Loucy (cell line): ENCODE results near the gene TMEM200B.

ENCODE experiments used
- H2AFZ ChIP-seq: fragments of 200-600 bp; sonication (generic); 2 replicates; pipeline ENCODE4 v1.6.0; 2016; ENCODE audit warnings: antibody characterized with exemption, mild to moderate bottlenecking, low read length, moderate library complexity
- H3F3A ChIP-seq: fragments of 200-600 bp; 2 replicates; pipeline ENCODE4 v1.6.0; 2016; ENCODE audit warnings: antibody characterized with exemption, low read depth, mild to moderate bottlenecking
- H3K27me3 ChIP-seq: fragments of 200-600 bp; sonication (generic); 2 replicates; pipeline ENCODE4 v1.6.1; 2014; ENCODE audit warnings: low read length, mild to moderate bottlenecking; ENCODE audit not compliant: insufficient read depth, poor library complexity, severe bottlenecking
- H3K36me3 ChIP-seq: fragments of 200-600 bp; sonication (generic); 2 replicates; pipeline ENCODE4 v1.6.1; 2016; ENCODE audit warnings: low read length; ENCODE audit not compliant: insufficient read depth
- H3K4me1 ChIP-seq: fragments of 200-600 bp; sonication (generic); 2 replicates; pipeline ENCODE4 v1.5.1; 2014; ENCODE audit warnings: low read length, mild to moderate bottlenecking; ENCODE audit not compliant: insufficient read depth, poor library complexity, severe bottlenecking
- H3K4me2 ChIP-seq: fragments of 200-600 bp; sonication (generic); 2 replicates; pipeline ENCODE4 v1.6.0; 2014; ENCODE audit warnings: antibody characterized with exemption, low read length, low read depth, mild to moderate bottlenecking; ENCODE audit not compliant: poor library complexity, severe bottlenecking
- H3K4me3 ChIP-seq: fragments of 200-600 bp; sonication (generic); 2 replicates; pipeline ENCODE4 v1.5.1; 2014; ENCODE audit warnings: low read length, mild to moderate bottlenecking, mixed read lengths; ENCODE audit not compliant: poor library complexity, severe bottlenecking
- H3K79me2 ChIP-seq: fragments of 200-600 bp; sonication (generic); 2 replicates; pipeline ENCODE4 v1.6.1; 2014; ENCODE audit warnings: low read length; ENCODE audit not compliant: insufficient read depth
- H3K9ac ChIP-seq: fragments of 200-600 bp; sonication (generic); 2 replicates; pipeline ENCODE4 v1.6.0; 2014; ENCODE audit warnings: mild to moderate bottlenecking, low read depth, low read length, moderate library complexity; ENCODE audit not compliant: poor library complexity, severe bottlenecking
- H3K9me2 ChIP-seq: fragments of 200-600 bp; sonication (generic); replicated peaks from 2 replicates; pipeline ENCODE4 v1.6.1; 2016; ENCODE audit warnings: low read depth, low read length, mixed read lengths
- H3K9me3 ChIP-seq: fragments of 200-600 bp; sonication (generic); 2 replicates; pipeline ENCODE4 v1.6.1; 2014; ENCODE audit warnings: mild to moderate bottlenecking, antibody characterized with exemption, low read length, low read depth; ENCODE audit not compliant: insufficient read depth
- H4K20me1 ChIP-seq: fragments of 200-600 bp; sonication (generic); 2 replicates; pipeline ENCODE4 v1.6.0; 2014; ENCODE audit warnings: antibody characterized with exemption, low read length, mild to moderate bottlenecking; ENCODE audit not compliant: insufficient read depth, poor library complexity, severe bottlenecking
- EZH2phosphoT487 ChIP-seq: fragments of 200-600 bp; IDR thresholded peaks from 2 replicates; pipeline ENCODE4 v1.6.1; 2018; ENCODE audit warnings: antibody characterized with exemption, mild to moderate bottlenecking, moderate library complexity, borderline replicate concordance
- TF ChIP-seq, protein P1 (sequence below): fragments of 200-600 bp; sonication (generic); conservative IDR thresholded peaks from 2 replicates; pipeline ENCODE4 v1.5.1; 2014; ENCODE audit warnings: mild to moderate bottlenecking, antibody characterized with exemption, low read length

The TMEM200B gene

DNA sequence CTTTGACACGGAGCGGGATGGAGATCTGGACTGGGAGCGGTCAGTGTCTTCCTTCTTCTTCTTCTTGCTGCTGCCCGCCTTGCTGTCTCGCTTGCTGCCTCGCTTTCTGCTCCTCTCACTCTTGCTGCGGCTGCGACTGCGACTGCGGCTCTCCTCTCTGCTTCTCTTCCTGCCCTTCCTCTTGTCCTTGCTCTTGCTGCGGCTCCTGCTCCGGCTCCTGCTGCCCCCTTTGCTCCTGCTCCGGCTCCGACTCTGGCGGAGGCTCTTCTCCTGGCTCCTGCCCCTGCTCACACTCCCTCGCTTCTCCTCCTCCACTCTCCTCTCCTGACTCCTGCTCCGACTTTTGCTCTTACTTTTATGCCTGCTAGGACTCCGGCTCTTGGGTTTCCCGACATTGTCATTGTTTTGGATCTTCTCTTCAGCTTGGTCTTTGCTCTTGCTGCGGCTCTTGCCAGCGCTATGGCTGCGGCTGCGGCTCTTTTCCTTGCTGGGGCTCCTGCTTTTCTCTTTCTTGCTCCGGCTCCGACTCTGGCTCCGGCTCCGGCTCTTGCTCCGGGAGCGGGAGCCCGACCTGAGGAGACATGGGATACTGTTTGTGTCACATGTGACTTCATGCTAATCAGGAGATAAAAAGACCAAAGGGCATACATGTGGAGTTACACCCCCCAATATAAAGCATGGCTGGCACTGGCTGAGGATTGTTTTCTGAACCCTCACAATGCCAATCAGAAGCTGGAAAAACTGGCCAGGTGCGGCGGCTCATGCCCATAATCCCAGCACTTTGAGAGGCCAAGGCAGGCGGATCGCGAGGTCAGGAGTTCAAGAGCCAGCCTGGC lies 25.2 kb upstream of the TMEM200B start:
- Histone ChIP-seq H3K27me3 (no peaks in the 10 kb centered on the region), H3K9me3 (no peaks in the 10 kb centered on the region), H3K36me3 (peaks cover 80% of the 10 kb centered on the region), H4K20me1 (peaks cover 5% of the 10 kb centered on the region), H3K9me2 (no peaks in the 10 kb centered on the region), H3K4me3 (no peak overlapping the region), H3K79me2 (0 out of 2 replicates have a peak, but pooled peaks cover 4% of the 10 kb centered on the region), H3F3A (0 out of 2 replicates have a peak, but pooled peaks cover 3% of the 10 kb centered on the region), H3K4me1 (no peaks in the 10 kb centered on the region), H3K4me2 (no peak overlapping the region), H3K9ac (no peak overlapping the region), H2AFZ (no peak overlapping the region)
- no peak for TF ChIP-seq EZH2phosphoT487
- TF ChIP-seq, protein P1, sequence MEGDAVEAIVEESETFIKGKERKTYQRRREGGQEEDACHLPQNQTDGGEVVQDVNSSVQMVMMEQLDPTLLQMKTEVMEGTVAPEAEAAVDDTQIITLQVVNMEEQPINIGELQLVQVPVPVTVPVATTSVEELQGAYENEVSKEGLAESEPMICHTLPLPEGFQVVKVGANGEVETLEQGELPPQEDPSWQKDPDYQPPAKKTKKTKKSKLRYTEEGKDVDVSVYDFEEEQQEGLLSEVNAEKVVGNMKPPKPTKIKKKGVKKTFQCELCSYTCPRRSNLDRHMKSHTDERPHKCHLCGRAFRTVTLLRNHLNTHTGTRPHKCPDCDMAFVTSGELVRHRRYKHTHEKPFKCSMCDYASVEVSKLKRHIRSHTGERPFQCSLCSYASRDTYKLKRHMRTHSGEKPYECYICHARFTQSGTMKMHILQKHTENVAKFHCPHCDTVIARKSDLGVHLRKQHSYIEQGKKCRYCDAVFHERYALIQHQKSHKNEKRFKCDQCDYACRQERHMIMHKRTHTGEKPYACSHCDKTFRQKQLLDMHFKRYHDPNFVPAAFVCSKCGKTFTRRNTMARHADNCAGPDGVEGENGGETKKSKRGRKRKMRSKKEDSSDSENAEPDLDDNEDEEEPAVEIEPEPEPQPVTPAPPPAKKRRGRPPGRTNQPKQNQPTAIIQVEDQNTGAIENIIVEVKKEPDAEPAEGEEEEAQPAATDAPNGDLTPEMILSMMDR = no peak

DNA sequence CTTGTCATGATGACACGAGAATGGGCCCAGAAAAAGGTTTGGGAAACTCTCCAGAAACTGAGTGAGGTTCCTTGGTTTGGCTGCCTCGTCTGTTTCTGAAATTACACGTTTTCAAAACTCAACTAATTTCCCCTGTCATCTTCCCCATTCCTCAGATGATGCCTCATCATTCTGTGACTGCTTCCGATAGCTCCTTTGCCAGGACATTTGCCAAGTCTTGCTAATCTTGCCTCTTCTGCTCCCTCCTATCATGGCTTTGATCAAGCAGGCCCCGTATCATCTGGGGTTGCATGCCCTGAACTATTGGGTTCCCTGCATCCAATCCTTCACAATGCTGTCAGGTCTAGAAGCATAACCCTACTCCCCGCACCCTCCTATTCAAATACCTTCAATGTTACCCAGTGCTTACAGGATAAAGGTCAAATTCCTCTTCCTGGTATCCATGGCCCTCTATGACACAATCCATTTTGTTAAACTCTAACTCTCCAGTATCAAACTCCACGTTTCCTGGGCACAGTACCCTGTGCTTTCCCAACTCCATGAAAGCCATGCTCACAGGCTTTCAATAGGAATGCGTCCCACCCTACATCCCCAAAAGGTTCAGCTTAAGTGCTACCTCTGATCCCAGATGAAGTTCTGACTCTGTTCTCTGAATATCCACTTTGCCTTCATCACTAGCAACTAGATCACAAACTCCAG lies 22.2 kb upstream of the TMEM200B start:
- no peak overlapping the region for H3K9ac ChIP-seq
- TF ChIP-seq EZH2phosphoT487 = no peak
- TF ChIP-seq, protein P1 = no peak
- no peaks in the 10 kb centered on the region for H3K9me3 ChIP-seq
- H2AFZ ChIP-seq = no peak overlapping the region
- no peaks in the 10 kb centered on the region for H3K4me1 ChIP-seq
- peaks cover 4% of the 10 kb centered on the region for H4K20me1 ChIP-seq
- no peak overlapping the region for H3K4me2 ChIP-seq
- 0 out of 2 replicates have a peak, but pooled peaks cover 3% of the 10 kb centered on the region for H3F3A ChIP-seq
- H3K9me2 ChIP-seq = no peaks in the 10 kb centered on the region
- no peak overlapping the region for H3K4me3 ChIP-seq
- H3K79me2 ChIP-seq = no peaks in the 10 kb centered on the region
- peaks cover 52% of the 10 kb centered on the region for H3K36me3 ChIP-seq
- H3K27me3 ChIP-seq = no peaks in the 10 kb centered on the region

DNA sequence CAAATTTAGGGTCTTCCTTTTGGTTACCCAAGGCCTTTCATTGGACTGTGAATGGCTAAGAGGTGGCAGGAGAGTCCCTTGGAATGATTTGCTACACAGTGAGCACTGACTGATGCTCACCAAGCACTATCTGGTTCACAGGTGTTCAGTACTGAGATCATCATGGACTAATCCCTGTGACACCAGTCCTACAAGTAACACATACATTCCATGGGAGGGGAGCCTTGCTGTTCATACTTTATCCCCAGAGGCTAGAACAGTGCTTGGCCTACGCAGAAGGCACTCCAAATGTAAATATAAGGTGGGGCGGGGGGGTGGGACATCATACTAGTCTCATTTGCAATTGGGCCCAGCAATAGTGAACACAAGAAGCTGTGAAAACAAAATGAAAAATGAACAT lies 20.5 kb upstream of the TMEM200B start:
- Histone ChIP-seq H3K4me1 (no peaks in the 10 kb centered on the region), H2AFZ (no peak overlapping the region), H3K79me2 (no peaks in the 10 kb centered on the region), H3K27me3 (no peaks in the 10 kb centered on the region), H3K36me3 (peaks cover 35% of the 10 kb centered on the region), H3K4me3 (no peak overlapping the region), H4K20me1 (no peaks in the 10 kb centered on the region), H3K4me2 (no peak overlapping the region), H3K9me2 (no peaks in the 10 kb centered on the region), H3F3A (0 out of 2 replicates have a peak, but pooled peaks cover 3% of the 10 kb centered on the region), H3K9ac (no peak overlapping the region), H3K9me3 (no peaks in the 10 kb centered on the region)
- TF ChIP-seq, protein P1 = no peak
- no peak for TF ChIP-seq EZH2phosphoT487
